ENCODE results near the gene FRMD4B.
A peak's percentile ranks its signal among the peaks of the same experiment; 100 is the strongest.
"Not testable (repeated sequence)": the region's sequence is repeated elsewhere in the genome, so short reads cannot be mapped to it uniquely, and the experiment has no call there.

FRMD4B gene

GRCh38 chr3:69240651-69241568 is 145.0 kb downstream of the FRMD4B start:
- no peak for DNase-seq (ENCODE audit: low spot score)

GRCh38 chr3:69239063-69239462 is 146.8 kb downstream of the FRMD4B start:
- DNase-seq (ENCODE audit: low spot score) = no peak

GRCh38 chr3:69236812-69237707 is 148.8 kb downstream of the FRMD4B start:
- DNase-seq (ENCODE audit: low spot score) = no peak

GRCh38 chr3:69235882-69236281 is 150.0 kb downstream of the FRMD4B start:
- no peak for DNase-seq (ENCODE audit: low spot score)

- DNase-seq (ENCODE audit: low spot score) = not testable (repeated sequence)
Observed at GRCh38 chr3:69235227-69235626, 150.7 kb downstream of the FRMD4B start.

GRCh38 chr3:69232482-69232881 is 153.4 kb downstream of the FRMD4B start:
- DNase-seq (ENCODE audit: low spot score) = no peak

GRCh38 chr3:69231929-69232440 is 153.9 kb downstream of the FRMD4B start:
- DNase-seq (ENCODE audit: low spot score) = no peak

- peak; percentile 83 for DNase-seq (ENCODE audit: low spot score)
Observed at GRCh38 chr3:69226071-69226470, 159.8 kb downstream of the FRMD4B start.

- no peak for DNase-seq (ENCODE audit: low spot score)
Observed at GRCh38 chr3:69219101-69219708, 166.7 kb downstream of the FRMD4B start.

- no peak for DNase-seq (ENCODE audit: low spot score)
Observed at GRCh38 chr3:69218079-69218478, 167.8 kb downstream of the FRMD4B start.

- DNase-seq (ENCODE audit: low spot score) = no peak
Observed at GRCh38 chr3:69216981-69217380, 168.9 kb downstream of the FRMD4B start.

GRCh38 chr3:69214241-69214640 is 171.6 kb downstream of the FRMD4B start:
- no peak for DNase-seq (ENCODE audit: low spot score)

GRCh38 chr3:69212411-69213160 is 173.3 kb downstream of the FRMD4B start:
- DNase-seq (ENCODE audit: low spot score) = peak; percentile 63

- no peak for DNase-seq (ENCODE audit: low spot score)
Observed at GRCh38 chr3:69210068-69210730, 175.7 kb downstream of the FRMD4B start.

GRCh38 chr3:69209413-69209812 is 176.5 kb downstream of the FRMD4B start:
- no peak for DNase-seq (ENCODE audit: low spot score)

GRCh38 chr3:69207031-69207430 is 178.9 kb downstream of the FRMD4B start:
- no peak for DNase-seq (ENCODE audit: low spot score)

- DNase-seq (ENCODE audit: low spot score) = no peak
Observed at GRCh38 chr3:69205385-69205784, 180.5 kb downstream of the FRMD4B start.

GRCh38 chr3:69204315-69204957 is 181.5 kb downstream of the FRMD4B start:
- no peak for DNase-seq (ENCODE audit: low spot score)

GRCh38 chr3:69203631-69204314 is 182.1 kb downstream of the FRMD4B start:
- no peak for DNase-seq (ENCODE audit: low spot score)

GRCh38 chr3:69201658-69202057 is 184.2 kb downstream of the FRMD4B start:
- DNase-seq (ENCODE audit: low spot score) = no peak

Measured in COLO829 (cell line).